ENCODE data around the gene CCM2. TPM values are rescaled to one million over a fixed set of nuclear protein-coding genes. Genes with fewer than 3 reads are reported as not detected.

The CCM2 gene
- polyA plus RNA-seq, 12 donors, result 33.7 to 43.4 (median 38.3) TPM; not detected in 1

- DNase-seq, result no peak
Measured at GRCh38 chr7:44966731-44967538, 33.1 kb upstream of the CCM2 start.

GRCh38 chr7:44967571-44968446 lies 32.2 kb upstream of the CCM2 start:
- no peak for DNase-seq

- no peak for DNase-seq
Measured at GRCh38 chr7:44969049-44969700, 30.8 kb upstream of the CCM2 start.

- DNase-seq, result no peak
Measured at GRCh38 chr7:44969701-44970522, 30.1 kb upstream of the CCM2 start.

GRCh38 chr7:44970523-44971051 lies 29.4 kb upstream of the CCM2 start:
- DNase-seq, result no peak

- DNase-seq, result no peak
Measured at GRCh38 chr7:44971188-44971901, 28.7 kb upstream of the CCM2 start.

- DNase-seq, result no peak
Measured at GRCh38 chr7:44971902-44972441, 28.0 kb upstream of the CCM2 start.

- no peak for DNase-seq
Measured at GRCh38 chr7:44972562-44972961, 27.4 kb upstream of the CCM2 start.

GRCh38 chr7:44973610-44974401 lies 26.2 kb upstream of the CCM2 start:
- no peak for DNase-seq

GRCh38 chr7:44974549-44974948 lies 25.5 kb upstream of the CCM2 start:
- no peak for DNase-seq

- DNase-seq, result no peak
Measured at GRCh38 chr7:44975331-44976039, 24.5 kb upstream of the CCM2 start.

GRCh38 chr7:44976040-44976745 lies 23.8 kb upstream of the CCM2 start:
- no peak for DNase-seq

GRCh38 chr7:44976746-44977196 lies 23.2 kb upstream of the CCM2 start:
- DNase-seq, result no peak

GRCh38 chr7:44977304-44977958 lies 22.6 kb upstream of the CCM2 start:
- DNase-seq, result no peak

GRCh38 chr7:44977959-44978335 lies 22.1 kb upstream of the CCM2 start:
- DNase-seq, result no peak

- no peak for DNase-seq
Measured at GRCh38 chr7:44978511-44979366, 21.3 kb upstream of the CCM2 start, which contains the start of gene MYO1G. MYO1G (minus strand) TSS chr7:44979015; CDS start chr7:44978961, 54 bp downstream.
